ENCODE measurements around the gene TMEM59L. TPM values are rescaled to one million over a fixed set of nuclear protein-coding genes. Genes with fewer than 3 reads are reported as not detected.

Gene TMEM59L
- total and polyA plus RNA-seq, 12 donors: 0.89 to 14.5 (median 5.4) TPM

GRCh38 chr19:18594824-18595373 is 17.8 kb upstream of the TMEM59L start:
- no peak for TF ChIP-seq CTCF (IDR thresholded peaks at IDR 0.05)
- Histone ChIP-seq H3K27me3 (no peaks in the 10 kb centered on the region), H3K27ac (peak overlapping the region in 1 of 5 donors; percentile 38), H3K9me3 (replicated peaks in 1 of 3) (no peaks in the 10 kb centered on the region), H3K36me3 (replicated peaks in 1 of 2) (peaks cover 0 to 4% of the 10 kb centered on the region in 2 donors), H3K4me1 (replicated peaks in 1 of 2) (peaks cover 0 to 24% of the 10 kb centered on the region in 2 donors), H3K4me3 (no peak overlapping the region)
- DNase-seq: no peak
- intact Hi-C loops (cut with DNase I): loop anchor here (5.0 to 10.0 kb wide), 3 partner anchors 140 to 252 kb away; no protein-coding TSS in a partner anchor
- WGBS, 4 donors: 16 to 38% (median 33%) methylated on average over 14 to 26 of the region's 26 CpGs

- no peak for DNase-seq
- Histone ChIP-seq H3K36me3 (replicated peaks in 1 of 2) (peaks cover 0 to 4% of the 10 kb centered on the region in 2 donors), H3K27me3 (no peaks in the 10 kb centered on the region), H3K27ac (no peak overlapping the region), H3K4me3 (no peak overlapping the region), H3K4me1 (replicated peaks in 1 of 2) (peaks cover 0 to 23% of the 10 kb centered on the region in 2 donors), H3K9me3 (replicated peaks in 1 of 3) (no peaks in the 10 kb centered on the region)
- intact Hi-C loops (cut with DNase I): loop anchor here in 1 of 2 donors (10.0 kb wide), 2 partner anchors 141 to 249 kb away; no protein-coding TSS in a partner anchor
- TF ChIP-seq CTCF (IDR thresholded peaks at IDR 0.05) (no peak), POLR2A (IDR thresholded peaks at IDR 0.05) (no peak)
- 61 to 89% (median 78%) methylated on average over 5 to 6 of the region's 6 CpGs for WGBS, 4 donors
Measured at GRCh38 chr19:18595475-18595874, 17.2 kb upstream of the TMEM59L start.

GRCh38 chr19:18596752-18597157 is 15.9 kb upstream of the TMEM59L start:
- peak; percentile 81 to 91 (median 87) for DNase-seq
- WGBS, 4 donors: 5 to 15% (median 6%) methylated on average over 16 to 21 of the region's 21 CpGs; no CpG with 5 or more reads in 1 of the 4 donors
- Histone ChIP-seq H3K4me1 (replicated peaks in 1 of 2) (peaks cover 0 to 23% of the 10 kb centered on the region in 2 donors), H3K9me3 (replicated peaks in 1 of 3) (no peaks in the 10 kb centered on the region), H3K4me3 (peak overlapping the region in 1 of 4 donors; percentile 26), H3K27me3 (no peaks in the 10 kb centered on the region), H3K27ac (peak overlapping the region in 1 of 5 donors; percentile 29), H3K36me3 (replicated peaks in 1 of 2) (no peaks in the 10 kb centered on the region)
- intact Hi-C loops (cut with DNase I): loop anchor here in 1 of 2 donors (10.0 kb wide), 2 partner anchors 142 to 248 kb away; no protein-coding TSS in a partner anchor
- TF ChIP-seq CTCF (IDR thresholded peaks at IDR 0.05) (no peak), POLR2A (IDR thresholded peaks at IDR 0.05) (no peak)

GRCh38 chr19:18597809-18598660 is 14.6 kb upstream of the TMEM59L start:
- no peak overlapping the region for H3K27ac ChIP-seq
- WGBS, 4 donors: 41 to 78% (median 48%) methylated on average over 8 to 25 of the region's 25 CpGs
- H3K36me3 ChIP-seq (replicated peaks in 1 of 2): no peaks in the 10 kb centered on the region
- no peaks in the 10 kb centered on the region for H3K9me3 ChIP-seq (replicated peaks in 1 of 3)
- no peak overlapping the region for H3K4me3 ChIP-seq
- no peaks in the 10 kb centered on the region for H3K27me3 ChIP-seq
- peaks cover 0 to 23% of the 10 kb centered on the region in 2 donors for H3K4me1 ChIP-seq (replicated peaks in 1 of 2)
- intact Hi-C loops (cut with DNase I): loop anchor here in 1 of 2 donors (10.0 kb wide), 2 partner anchors 143 to 247 kb away; no protein-coding TSS in a partner anchor
- no peak for DNase-seq
- TF ChIP-seq CTCF (IDR thresholded peaks at IDR 0.05) (no peak), POLR2A (IDR thresholded peaks at IDR 0.05) (no peak)

Data from adrenal gland (tissue), 12 donors.